GM12878 (cell line): ENCODE measurements around the gene RETREG1. TPM values are rescaled to one million over a fixed set of nuclear protein-coding genes. Genes with fewer than 3 reads are reported as not detected.

Experiments used
- ATAC-seq: fragments of 200-7000 bp; cut with Tn5 transposase; 3 replicates; pipeline ENCODE4 v1.9.1; 2020; ENCODE audit warnings: mild to moderate bottlenecking, moderate library complexity
- BruUV-seq: library from RNA; stranded (reverse); fragments of 400-500 nt; replicated peaks from 2 replicates; lab custom pipeline; 2021; lab: Mats Ljungman, UMichigan
- CTCF ChIA-PET: fragments of 300-600 bp; sonication (Branson Sonifier 250); formaldehyde crosslinking; extraction: SDS; loops from one replicate; lab custom pipeline; 2021; ENCODE audit warnings: inconsistent platforms; lab: Yijun Ruan, JAX
- POLR2A ChIA-PET: fragments of 350-600 bp; formaldehyde crosslinking; extraction: SDS; loops from one replicate; lab custom pipeline; 2021; ENCODE audit warnings: inconsistent platforms; lab: Charles Lee
- RAD21 ChIA-PET: fragments of 300-600 bp; sonication (Branson Sonifier 250); formaldehyde crosslinking; loops from one replicate; lab custom pipeline; 2023; ENCODE audit warnings: antibody characterized with exemption; ENCODE audit not compliant: unreplicated experiment; lab: Charles Lee
- SMC1A ChIA-PET: fragments of 300-600 bp; sonication (Branson Sonifier 250); formaldehyde crosslinking; loops from one replicate; lab custom pipeline; 2023; ENCODE audit not compliant: unreplicated experiment, uncharacterized antibody; lab: Charles Lee
- DNase-seq: peaks from one replicate; pipeline ENCODE4 v3.0.0-alpha.2; 2011; ENCODE audit warnings: low read depth, low spot score
- FAIRE-seq: peaks from 3 replicates; lab custom pipeline; 2011; peaks lifted over from hg19 to GRCh38; lab: Jason Lieb, UNC
- H2AFZ ChIP-seq: 2 replicates; pipeline ENCODE4 v1.6.0; 2011; ENCODE audit warnings: low read depth, low read length, control low read depth; ENCODE audit not compliant: control insufficient read depth
- H3K27ac ChIP-seq: 2 replicates; pipeline ENCODE4 v1.5.1; 2011; ENCODE audit warnings: control low read depth; ENCODE audit not compliant: control insufficient read depth, insufficient read depth
- H3K27me3 ChIP-seq, 2 experiments: replicated peaks in 1 of 2; 2 replicates each; pipeline versions ENCODE4 v1.6.0 to v1.6.1; 2011; ENCODE audit warnings: low read length in 1 of 2; ENCODE audit not compliant: control insufficient read depth in 2 of 2, insufficient read depth in 2 of 2
- H3K36me3 ChIP-seq, 2 experiments: 2 replicates each; pipeline ENCODE4 v1.5.1; 2011; ENCODE audit warnings: low read length in 1 of 2; ENCODE audit not compliant: control insufficient read depth in 2 of 2, insufficient read depth in 2 of 2
- H3K4me1 ChIP-seq: 2 replicates; pipeline ENCODE4 v1.6.1; 2011; ENCODE audit warnings: mild to moderate bottlenecking, low read length, moderate library complexity, mixed read lengths; ENCODE audit not compliant: control insufficient read depth, insufficient read depth
- H3K4me2 ChIP-seq: 2 replicates; pipeline ENCODE4 v1.6.0; 2011; ENCODE audit warnings: control low read depth; ENCODE audit not compliant: control insufficient read depth, insufficient read depth
- H3K4me3 ChIP-seq: fragments of 200-600 bp; sonication (generic); 2 replicates; pipeline ENCODE4 v1.5.1; 2016
- H3K79me2 ChIP-seq: 2 replicates; pipeline ENCODE4 v1.6.0; 2011; ENCODE audit warnings: low read length; ENCODE audit not compliant: control insufficient read depth, insufficient read depth
- H3K9ac ChIP-seq: 2 replicates; pipeline ENCODE4 v1.8.0; 2011; ENCODE audit warnings: low read length, control low read depth, mixed read lengths; ENCODE audit not compliant: control insufficient read depth, insufficient read depth
- H3K9me3 ChIP-seq: replicated peaks from 3 replicates; pipeline ENCODE4 v1.5.1; 2011; ENCODE audit warnings: mild to moderate bottlenecking, low read length; ENCODE audit not compliant: control insufficient read depth, insufficient read depth
- H4K20me1 ChIP-seq: 2 replicates; pipeline ENCODE4 v1.6.0; 2011; ENCODE audit not compliant: control insufficient read depth, insufficient read depth
- ATF7 ChIP-seq: fragments of 450-650 bp; IDR thresholded peaks from 2 replicates; pipeline ENCODE4 v1.6.1; 2016; ENCODE audit warnings: low read depth, mild to moderate bottlenecking
- FOXK2 ChIP-seq: fragments of 450-650 bp; IDR thresholded peaks from 2 replicates; pipeline ENCODE4 v1.6.1; 2017; ENCODE audit warnings: mild to moderate bottlenecking, moderate library complexity
- HCFC1 ChIP-seq: fragments of 150-350 bp; IDR thresholded peaks from 2 replicates; pipeline ENCODE4 v1.6.1; 2014; ENCODE audit warnings: low read length
- HDGF ChIP-seq: fragments of 450-650 bp; IDR thresholded peaks from 2 replicates; pipeline ENCODE4 v1.6.1; 2016; ENCODE audit warnings: antibody characterized with exemption
- KAT2A ChIP-seq: conservative IDR thresholded peaks from 2 replicates; pipeline ENCODE4 v1.6.1; 2011; ENCODE audit warnings: low read depth, low read length; ENCODE audit not compliant: control insufficient read depth
- MEF2A ChIP-seq: IDR thresholded peaks from 2 replicates; pipeline ENCODE4 v1.6.1; 2011; ENCODE audit warnings: low read depth, mild to moderate bottlenecking, low read length, moderate library complexity; ENCODE audit not compliant: insufficient read depth
- MEF2B ChIP-seq: fragments of 450-650 bp; IDR thresholded peaks from 2 replicates; pipeline ENCODE4 v1.6.1; 2018; ENCODE audit warnings: mild to moderate bottlenecking, moderate library complexity; ENCODE audit not compliant: partially characterized antibody, poor library complexity, severe bottlenecking
- RAD21 ChIP-seq: IDR thresholded peaks from 2 replicates; pipeline ENCODE4 v1.6.1; 2011; ENCODE audit warnings: mild to moderate bottlenecking, low read depth, low read length, moderate library complexity; ENCODE audit not compliant: insufficient read depth
- SMAD5 ChIP-seq: IDR thresholded peaks from 2 replicates; pipeline ENCODE4 v1.6.1; 2016; ENCODE audit warnings: antibody characterized with exemption, low read depth
- SUPT20H ChIP-seq: IDR thresholded peaks from 2 replicates; pipeline ENCODE4 v1.6.1; 2011; ENCODE audit warnings: low read depth, mild to moderate bottlenecking, low read length, moderate library complexity, borderline replicate concordance; ENCODE audit not compliant: control insufficient read depth
- WGBS: methylation state at CpG from one replicate; pipeline ENCODE4 v1.1.6; 2016; ENCODE audit warnings: low lambda C conversion rate; ENCODE audit not compliant: insufficient replicate concordance, insufficient coverage; ENCODE audit errors: missing lambda C conversion rate; 5-methylcytosine and 5-hydroxymethylcytosine counted together
- in situ Hi-C: fragments of 300-500 bp; cut with MboI; formaldehyde crosslinking; loops from 9 replicates; pipeline ENCODE4 v1.14.3; 2018; ENCODE audit warnings: mixed read lengths
- intact Hi-C: fragments of 100-400 bp; cut with micrococcal nuclease; formaldehyde crosslinking; loops from one replicate; pipeline ENCODE4 v1.14.2; 2022; ENCODE audit not compliant: unreplicated experiment
- polyA plus RNA-seq, 11 experiments: library from polyadenylated mRNA; depleted of rRNA in 4 of 11; unstranded in 6 of 11; stranded (reverse) in 5 of 11; fragments of >200 nt; fragmentation: Nextera tagmentation in 4 of 11; fragmentation: Illumina TruSeq in 1 of 11; extraction: Ambion mirVana in 4 of 11; extraction: Trizol in 1 of 11; gene quantifications; 1 replicate in 1 of 11; 2 replicates in 10 of 11; pipeline versions ENCODE4 v1.2.1 to v1.2.3, GENCODE V29; 2011 to 2016; ENCODE audit warnings: inconsistent platforms in 2 of 11, missing spikeins in 2 of 11, low read depth in 1 of 11
- total RNA-seq, 4 experiments: library from RNA; depleted of rRNA in 3 of 4; stranded (reverse); fragments of >200 nt in 3 of 4; fragmentation: Illumina TruSeq in 1 of 4; extraction: Trizol in 1 of 4; gene quantifications; 2 replicates each; pipeline versions ENCODE4 v1.2.1 to v1.2.3, GENCODE V29; 2013 to 2021
- TF ChIP-seq, protein P1 (sequence below): IDR thresholded peaks from 2 replicates; pipeline ENCODE4 v1.6.1; 2011; ENCODE audit warnings: borderline replicate concordance, low read depth, mild to moderate bottlenecking, moderate library complexity, mixed read lengths, low read length; ENCODE audit not compliant: insufficient read depth; ENCODE audit errors: extremely low read length

RETREG1 gene
- total and polyA plus RNA-seq, 10 of the 15 experiments (the other 5 are each of a cell fraction or from before 2014, with no cell fraction given) = 3.9 to 8.9 (median 6.4) TPM

DNA sequence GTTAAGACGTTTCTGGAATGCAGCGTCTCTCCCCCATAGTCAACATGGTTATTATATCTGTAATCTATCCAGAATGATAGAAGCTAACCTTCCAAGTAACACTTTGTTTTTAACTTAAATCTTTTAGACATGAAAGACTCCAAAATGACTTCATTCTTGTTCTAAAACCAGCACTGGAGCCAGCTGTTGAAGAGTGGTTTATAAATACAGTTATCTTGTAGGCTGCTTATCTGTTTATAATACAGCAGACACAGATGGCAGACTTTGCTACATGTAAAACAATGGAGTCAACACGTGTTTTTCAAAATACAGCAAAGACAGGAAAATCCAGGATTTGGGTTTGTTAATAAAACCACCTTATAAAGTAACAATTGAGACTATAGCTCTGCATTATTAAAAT is 48.8 kb upstream of the RETREG1 start:
- in situ Hi-C loops = no loop called here
- H3K27ac ChIP-seq = no peak overlapping the region

GRCh38 chr5:16664368-16664767 is 47.6 kb upstream of the RETREG1 start:
- no peak overlapping the region for H3K27ac ChIP-seq
- no peaks in the 10 kb centered on the region for H3K27me3 ChIP-seq
- no peaks in the 10 kb centered on the region for H3K4me1 ChIP-seq
- no TSS peak for BruUV-seq
- FAIRE-seq (no peak), DNase-seq (no peak), ATAC-seq (no peak)
- in situ Hi-C loops = no loop called here
- no peak overlapping the region for H2AFZ ChIP-seq
- SMC1A ChIA-PET = no interaction called here
- no peaks in the 10 kb centered on the region for H3K36me3 ChIP-seq
- CTCF ChIA-PET = no interaction called here
- H3K4me2 ChIP-seq = no peak overlapping the region
- WGBS = 53% methylated on average over 5 of the region's 5 CpGs
- H3K79me2 ChIP-seq = no peaks in the 10 kb centered on the region
- H3K9me3 ChIP-seq = no peaks in the 10 kb centered on the region
- TF ChIP-seq SUPT20H (no peak), HCFC1 (no peak), MEF2A (no peak), FOXK2 (no peak), HDGF (no peak), ATF7 (no peak), MEF2B (no peak), KAT2A (no peak), SMAD5 (no peak)
- TF ChIP-seq, protein P1, sequence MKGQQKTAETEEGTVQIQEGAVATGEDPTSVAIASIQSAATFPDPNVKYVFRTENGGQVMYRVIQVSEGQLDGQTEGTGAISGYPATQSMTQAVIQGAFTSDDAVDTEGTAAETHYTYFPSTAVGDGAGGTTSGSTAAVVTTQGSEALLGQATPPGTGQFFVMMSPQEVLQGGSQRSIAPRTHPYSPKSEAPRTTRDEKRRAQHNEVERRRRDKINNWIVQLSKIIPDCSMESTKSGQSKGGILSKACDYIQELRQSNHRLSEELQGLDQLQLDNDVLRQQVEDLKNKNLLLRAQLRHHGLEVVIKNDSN = no peak
- POLR2A ChIA-PET = no interaction called here
- no peak overlapping the region for H3K4me3 ChIP-seq
- no peaks in the 10 kb centered on the region for H4K20me1 ChIP-seq
- RAD21 ChIA-PET = interaction anchor here (0.6 kb wide), 1 partner anchor 176 kb away, joined by 3 read pairs; no protein-coding TSS in a partner anchor
- H3K9ac ChIP-seq = no peak overlapping the region
- intact Hi-C loops = no loop called here

More for the DNA sequence above, 48.8 kb upstream of the RETREG1 start:
- ATAC-seq (no peak), DNase-seq (no peak), FAIRE-seq (no peak)
- ChIA-PET POLR2A (no interaction called here), SMC1A (no interaction called here), CTCF (no interaction called here), RAD21 (no interaction called here)
- no peak for TF ChIP-seq RAD21
- intact Hi-C loops = no loop called here
- no peaks in the 10 kb centered on the region for H3K9me3 ChIP-seq
- no peaks in the 10 kb centered on the region for H3K79me2 ChIP-seq
- H2AFZ ChIP-seq = no peak overlapping the region
- no peak overlapping the region for H3K9ac ChIP-seq
- H3K4me3 ChIP-seq = no peak overlapping the region
- 24% methylated on average over 3 of the region's 3 CpGs for WGBS
- BruUV-seq = no TSS peak
- H3K27me3 ChIP-seq = no peaks in the 10 kb centered on the region
- no peak overlapping the region for H3K4me2 ChIP-seq
- H3K4me1 ChIP-seq = no peaks in the 10 kb centered on the region
- no peaks in the 10 kb centered on the region for H4K20me1 ChIP-seq
- no peaks in the 10 kb centered on the region for H3K36me3 ChIP-seq
